A375 (cell line): ENCODE results near the gene BUD23. TPM values are rescaled to one million over a fixed set of nuclear protein-coding genes. Genes with fewer than 3 reads are reported as not detected.

Experiments used
- small RNA-seq: library from RNA; depleted of rRNA; stranded (forward); fragments of <200 nt; gene quantifications from one replicate; pipeline ENCODE3, GENCODE V24; 2014
- total RNA-seq: library from RNA; depleted of rRNA; stranded (reverse); fragments of >200 nt; shearing (Covaris generic); gene quantifications from 2 replicates; pipeline ENCODE4 v1.2.3, GENCODE V29; 2014; rRNA removed

BUD23 gene
- total RNA-seq, result 105 and 106 TPM in 2 replicates

GRCh38 chr7:73683056-73683787 is at the start of gene BUD23, which contains the start of gene DNAJC30:
Gene BUD23, plus strand, starts transcription at chr7:73683597. Its CDS starts 29 bp downstream, at chr7:73683626.
Gene DNAJC30, minus strand, starts transcription at chr7:73683453. Its CDS starts 30 bp downstream, at chr7:73683423.

DNA sequence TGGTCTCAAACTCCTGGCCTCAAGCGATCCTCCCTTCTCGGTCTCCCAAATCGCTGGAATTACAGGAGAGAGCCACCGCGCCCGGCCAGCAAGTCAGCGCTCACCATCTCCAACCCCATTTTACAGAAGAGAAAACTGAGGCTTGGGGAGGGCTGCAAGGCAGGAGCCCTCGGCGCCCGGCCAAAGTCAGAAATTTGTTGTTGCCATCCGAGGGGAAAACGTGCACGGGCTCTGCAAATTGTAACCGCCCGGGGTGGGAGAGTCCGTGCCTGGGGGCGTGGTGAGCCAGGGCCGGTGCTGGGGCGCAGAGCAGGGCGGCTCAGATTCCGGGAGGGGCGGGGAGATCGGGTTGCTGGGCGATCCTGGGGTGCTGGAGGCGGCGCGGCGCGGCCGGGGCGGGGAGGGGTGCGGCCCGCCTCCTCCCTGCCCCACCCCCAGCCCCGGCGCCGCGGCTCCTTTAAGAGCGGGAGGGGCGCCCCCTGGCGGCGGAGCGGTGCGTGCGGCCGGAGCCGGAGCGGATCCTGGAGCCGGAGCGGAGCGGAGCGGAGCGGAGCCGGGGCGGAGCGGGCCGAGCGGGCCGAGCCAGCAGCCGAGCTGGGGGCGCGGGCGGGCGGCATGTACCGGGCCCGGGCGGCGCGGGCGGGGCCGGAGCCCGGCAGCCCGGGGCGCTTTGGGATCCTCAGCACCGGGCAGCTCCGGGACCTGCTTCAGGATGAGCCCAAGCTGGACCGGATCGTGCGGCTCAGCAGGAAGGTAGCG is 15.9 kb upstream of the BUD23 start, which contains the start of gene VPS37D:
Gene VPS37D (plus strand): TSS at position 488 of the 759 bp plus-strand sequence. CDS start 128 bp downstream, at position 616.

DNA sequence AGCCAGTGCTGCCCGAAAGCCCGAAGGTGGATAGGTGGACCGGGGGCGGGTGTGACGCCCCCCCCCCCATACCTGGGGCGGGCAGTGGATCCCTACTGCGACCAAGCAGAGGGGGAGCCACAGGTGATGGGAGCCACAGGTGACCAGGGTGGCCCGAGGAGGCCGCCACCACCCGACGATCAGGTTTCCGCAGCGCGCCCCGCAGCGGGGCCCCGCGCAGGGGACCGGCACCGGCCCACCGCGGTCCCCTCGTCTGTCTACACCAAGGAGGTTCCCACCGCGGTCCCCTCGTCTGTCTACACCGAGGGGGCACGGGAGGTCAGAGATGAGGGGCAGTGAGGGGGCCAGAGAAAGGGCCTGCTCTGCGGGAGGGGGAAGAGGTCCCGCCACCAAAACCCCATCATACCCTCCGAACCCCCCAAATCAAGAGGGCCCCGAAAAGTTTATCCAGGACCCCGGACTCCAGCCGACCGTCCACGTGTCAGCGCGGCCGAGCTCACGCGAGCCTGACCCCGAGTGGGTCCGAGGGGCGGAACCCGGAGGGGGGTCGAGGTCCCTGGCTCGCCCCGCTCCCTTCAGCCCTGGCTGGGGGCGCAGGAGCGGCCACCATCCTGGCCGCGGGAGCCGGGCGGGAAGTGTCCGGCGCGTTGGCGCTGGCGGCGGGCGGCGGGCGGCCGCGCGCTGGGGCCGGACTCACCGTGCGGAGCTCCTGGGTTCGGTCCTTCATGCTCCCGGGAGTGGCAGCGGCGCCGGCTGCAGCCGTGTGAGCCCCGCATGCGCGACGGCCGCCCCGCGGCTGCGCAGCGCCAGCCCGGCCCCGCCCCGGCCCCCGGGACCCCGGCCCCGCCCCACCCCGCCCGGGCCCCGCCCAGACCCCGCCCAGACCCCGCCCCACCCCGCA is 35.8 kb downstream of the BUD23 start, which contains the start of gene STX1A:
Gene STX1A (minus strand): TSS at position 765 of the 901 bp plus-strand sequence. CDS start 38 bp downstream, at position 727.

DNA sequence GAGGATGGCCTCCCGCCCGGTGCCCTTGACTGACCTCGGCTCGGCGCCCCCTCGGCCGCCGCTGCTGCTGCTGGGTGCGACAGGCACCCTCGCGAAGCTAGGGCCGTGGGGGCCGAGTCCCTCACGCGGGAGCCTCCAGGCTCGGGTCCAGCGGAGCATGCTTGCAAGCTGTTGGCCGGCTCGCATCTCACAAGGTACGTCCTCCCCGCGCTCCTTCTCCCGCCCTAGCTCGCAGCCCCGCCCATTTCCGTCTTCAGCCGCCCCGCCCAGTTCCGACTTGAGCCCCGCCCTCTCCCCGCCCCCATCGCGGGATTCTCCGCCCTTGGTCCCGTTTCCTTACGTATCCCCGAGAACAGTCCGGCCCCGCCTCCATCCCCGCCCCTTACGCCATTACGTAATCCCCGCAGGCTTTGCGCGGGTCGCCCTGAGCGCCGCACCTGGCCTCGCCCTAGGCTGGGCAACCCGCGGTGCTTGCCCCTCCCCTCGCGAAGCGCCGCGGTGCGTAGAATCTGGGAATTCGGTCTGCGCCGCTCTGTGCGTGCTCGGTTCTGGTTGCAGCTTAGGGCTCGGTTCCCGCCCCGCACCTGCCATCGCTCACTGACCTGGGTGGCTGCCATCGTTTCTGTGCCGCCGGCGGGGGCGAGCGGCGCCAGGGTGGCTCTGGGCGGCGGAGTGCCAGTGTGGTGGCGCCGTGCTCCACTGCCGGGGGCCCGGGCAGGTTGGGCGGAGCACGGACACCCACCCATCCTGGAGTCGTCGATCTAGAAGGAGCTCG is 55.4 kb downstream of the BUD23 start, which contains the start of gene ABHD11:
Gene ABHD11 (minus strand): TSS at position 191 of the 775 bp plus-strand sequence. CDS start 32 bp downstream, at position 159.

Small RNA genes within 50 kb of the gene (small RNA-seq; reads per million reads assigned to genes)
- gene MIR4284 (not detected), gene RN7SL265P (not detected)

Other genes with a start within 250 kb of the BUD23 start
- 3.1 and 3.8 TPM in 2 replicates for gene FZD9, start 249.8 kb upstream of the BUD23 start, total RNA-seq
- gene BAZ1B, start 161.3 kb upstream of the BUD23 start, total RNA-seq, result 62.2 and 68.6 TPM in 2 replicates
- gene BCL7B, start 125.9 kb upstream of the BUD23 start, total RNA-seq, result 47.9 and 56.0 TPM in 2 replicates
- gene TBL2, start 105.0 kb upstream of the BUD23 start, total RNA-seq, result 66.4 and 78.5 TPM in 2 replicates
- 0.05 and 0.26 TPM in 2 replicates for gene MLXIPL, start 59.1 kb upstream of the BUD23 start, total RNA-seq
- 3.2 and 7.2 TPM in 2 replicates for gene VPS37D, start 15.8 kb upstream of the BUD23 start, total RNA-seq
- 3.1 and 3.6 TPM in 2 replicates for gene DNAJC30, start 144 bp upstream of the BUD23 start, total RNA-seq
- gene STX1A, start 36.1 kb downstream of the BUD23 start, total RNA-seq, result 66.5 and 72.9 TPM in 2 replicates
- 35.9 and 42.6 TPM in 2 replicates for gene ABHD11, start 55.2 kb downstream of the BUD23 start, total RNA-seq
- not detected in 2 replicates for gene CLDN3, start 86.7 kb downstream of the BUD23 start, total RNA-seq
- gene CLDN4, start 147.4 kb downstream of the BUD23 start, total RNA-seq, result 6.8 and 8.0 TPM in 2 replicates
- gene METTL27, start 158.9 kb downstream of the BUD23 start, total RNA-seq, result 19.9 TPM in 2 replicates
- gene TMEM270, start 177.6 kb downstream of the BUD23 start, total RNA-seq, result 0.93 TPM in 1 of 2 replicates, not detected in the other